ENCODE results near the gene DUSP22.
"Not testable (repeated sequence)": the region's sequence is repeated elsewhere in the genome, so short reads cannot be mapped to it uniquely, and the experiment has no call there.

Gene DUSP22

DNA sequence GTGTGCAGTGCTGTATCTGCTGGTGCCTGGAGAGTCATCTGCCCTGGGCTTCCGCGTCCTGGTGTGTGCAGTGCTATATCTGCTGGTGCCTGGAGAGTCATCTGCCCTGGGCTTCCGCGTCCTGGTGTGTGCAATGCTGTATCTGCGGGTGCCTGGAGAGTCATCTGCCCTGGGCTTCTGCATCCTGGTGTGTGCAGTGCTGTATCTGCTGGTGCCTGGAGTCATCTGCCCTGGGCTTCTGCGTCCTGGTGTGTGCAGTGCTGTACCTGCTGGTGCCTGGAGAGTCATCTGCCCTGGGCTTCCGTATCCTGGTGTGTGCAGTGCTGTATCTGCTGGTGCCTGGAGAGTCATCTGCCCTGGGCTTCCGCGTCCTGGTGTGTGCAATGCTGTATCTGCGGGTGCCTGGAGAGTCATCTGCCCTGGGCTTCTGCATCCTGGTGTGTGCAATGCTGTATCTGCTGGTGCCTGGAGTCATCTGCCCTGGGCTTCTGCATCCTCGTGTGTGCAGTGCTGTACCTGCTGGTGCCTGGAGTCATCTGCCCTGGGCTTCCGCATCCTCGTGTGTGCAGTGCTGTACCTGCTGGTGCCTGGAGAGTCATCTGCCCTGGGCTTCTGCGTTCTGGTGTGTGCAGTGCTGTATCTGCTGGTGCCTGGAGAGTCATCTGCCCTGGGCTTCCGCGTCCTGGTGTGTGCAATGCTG, 33.0 kb downstream of the DUSP22 start:
- DNase-seq, result not testable (repeated sequence)

DNA sequence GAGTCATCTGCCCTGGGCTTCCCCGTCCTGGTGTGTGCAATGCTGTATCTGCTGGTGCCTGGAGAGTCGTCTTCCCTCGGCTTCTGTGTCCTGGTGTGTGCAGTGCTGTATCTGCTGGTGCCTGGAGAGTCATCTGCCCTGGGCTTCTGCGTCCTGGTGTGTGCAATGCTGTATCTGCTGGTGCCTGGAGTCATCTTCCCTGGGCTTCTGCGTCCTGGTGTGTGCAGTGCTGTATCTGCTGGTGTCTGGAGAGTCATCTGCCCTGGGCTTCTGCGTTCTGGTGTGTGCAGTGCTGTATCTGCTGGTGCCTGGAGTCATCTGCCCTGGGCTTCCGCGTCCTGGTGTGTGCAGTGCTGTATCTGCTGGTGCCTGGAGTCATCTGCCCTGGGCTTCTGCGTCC, 33.8 kb downstream of the DUSP22 start:
- DNase-seq, result not testable (repeated sequence)

DNA sequence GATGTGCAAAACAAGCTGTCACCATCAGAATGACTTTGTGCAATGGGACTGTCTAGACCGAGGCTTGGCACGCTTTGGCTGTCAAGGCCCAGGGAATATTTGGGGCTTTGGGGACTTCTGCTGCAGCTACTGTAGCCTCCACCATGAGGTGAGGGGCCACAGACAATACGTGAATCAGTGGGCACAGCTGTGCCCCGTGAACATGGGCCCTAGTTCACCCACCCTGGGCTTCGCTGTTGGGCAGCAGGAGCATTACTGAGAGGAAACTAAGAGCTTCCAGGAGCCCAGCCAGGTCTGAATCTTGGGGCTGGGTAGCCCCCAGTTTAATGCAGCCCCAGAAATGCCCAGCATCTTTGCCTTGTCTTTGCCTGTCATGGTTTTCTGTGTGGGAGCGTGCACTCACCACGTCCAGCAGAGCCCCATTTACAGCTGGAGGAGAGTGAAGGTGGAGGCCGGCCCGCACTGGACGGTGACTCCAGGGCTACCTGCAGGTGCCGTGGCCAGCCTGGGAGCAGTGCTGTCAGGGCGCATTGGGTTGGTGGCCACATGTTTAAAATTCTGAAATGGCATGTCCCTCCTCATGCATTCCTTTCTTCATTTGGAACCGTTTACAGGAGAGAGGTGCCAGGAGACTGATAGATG, 34.7 kb downstream of the DUSP22 start:
- no peak for DNase-seq

DNA sequence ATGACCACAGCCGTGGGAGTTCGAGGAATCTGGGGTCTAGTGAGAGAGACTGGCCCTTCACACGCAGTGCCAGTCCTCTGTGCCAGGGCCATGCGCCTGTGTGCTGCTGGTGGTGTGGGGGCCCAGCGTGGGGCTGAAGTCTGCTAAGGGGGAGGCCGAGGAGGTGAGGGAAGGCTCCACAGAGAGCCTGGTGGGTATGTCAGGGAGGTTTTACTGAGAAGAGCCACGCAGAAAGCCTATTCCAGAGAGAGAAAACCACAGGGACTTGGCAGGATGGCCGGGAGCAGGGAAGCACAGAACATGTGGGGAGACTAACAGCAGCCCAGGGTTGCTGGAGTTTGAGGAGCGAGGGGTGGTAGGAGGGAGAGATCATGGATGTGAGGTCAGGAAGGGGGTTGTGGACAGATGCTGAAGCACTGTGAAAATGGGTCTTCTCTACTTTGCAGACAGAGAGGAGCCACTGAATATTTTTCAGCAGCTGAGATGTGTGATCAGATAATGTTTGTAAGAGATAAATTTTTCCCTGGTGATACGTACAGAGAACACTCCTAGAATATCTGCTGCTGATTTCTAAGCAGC, 35.3 kb downstream of the DUSP22 start:
- no peak for DNase-seq

DNA sequence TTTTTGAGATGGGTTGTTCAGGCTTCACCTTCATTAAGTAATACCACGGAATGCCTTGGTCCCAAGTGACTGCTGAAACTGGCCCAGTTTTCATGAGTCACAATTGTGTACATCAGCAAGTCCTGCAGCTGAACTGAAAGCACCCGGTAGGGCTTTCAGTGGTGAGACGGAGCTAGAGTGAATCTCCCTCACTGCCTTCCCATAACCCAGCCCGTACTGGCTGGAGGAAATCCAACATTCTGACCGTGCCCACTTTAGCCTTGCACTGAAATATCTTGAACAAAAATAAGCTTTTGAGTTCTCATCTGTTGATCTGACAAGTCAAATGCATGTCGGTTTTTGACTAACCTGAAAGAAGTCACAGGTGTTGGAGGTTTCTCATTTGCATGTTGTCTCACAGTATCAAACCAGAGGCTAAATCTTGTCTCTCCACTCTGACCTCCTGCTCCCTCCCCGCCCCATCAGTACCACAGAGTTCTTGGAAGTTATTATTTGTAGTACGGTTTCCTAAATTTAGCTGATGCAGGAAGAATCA, 35.9 kb downstream of the DUSP22 start:
- no peak for DNase-seq

DNA sequence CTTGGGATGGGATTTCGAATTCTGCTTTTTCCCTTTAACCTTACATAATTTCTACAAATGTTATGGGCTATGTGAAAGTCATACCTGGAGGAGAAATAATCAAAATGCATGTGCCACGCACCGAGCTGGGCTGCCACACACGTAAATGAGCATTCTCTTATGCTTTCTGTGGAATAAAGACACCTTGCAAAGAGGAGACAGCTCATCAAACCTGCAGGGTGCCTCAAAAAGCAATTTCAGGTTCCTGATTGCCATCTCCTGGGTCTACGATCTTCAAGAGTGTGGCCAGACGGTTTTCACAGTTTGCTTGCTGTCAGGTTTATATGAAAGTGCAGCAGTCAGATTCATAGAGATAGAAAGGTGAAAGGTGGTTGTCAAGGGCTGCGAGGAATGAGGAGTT, 36.6 kb downstream of the DUSP22 start:
- no peak for DNase-seq

DNA sequence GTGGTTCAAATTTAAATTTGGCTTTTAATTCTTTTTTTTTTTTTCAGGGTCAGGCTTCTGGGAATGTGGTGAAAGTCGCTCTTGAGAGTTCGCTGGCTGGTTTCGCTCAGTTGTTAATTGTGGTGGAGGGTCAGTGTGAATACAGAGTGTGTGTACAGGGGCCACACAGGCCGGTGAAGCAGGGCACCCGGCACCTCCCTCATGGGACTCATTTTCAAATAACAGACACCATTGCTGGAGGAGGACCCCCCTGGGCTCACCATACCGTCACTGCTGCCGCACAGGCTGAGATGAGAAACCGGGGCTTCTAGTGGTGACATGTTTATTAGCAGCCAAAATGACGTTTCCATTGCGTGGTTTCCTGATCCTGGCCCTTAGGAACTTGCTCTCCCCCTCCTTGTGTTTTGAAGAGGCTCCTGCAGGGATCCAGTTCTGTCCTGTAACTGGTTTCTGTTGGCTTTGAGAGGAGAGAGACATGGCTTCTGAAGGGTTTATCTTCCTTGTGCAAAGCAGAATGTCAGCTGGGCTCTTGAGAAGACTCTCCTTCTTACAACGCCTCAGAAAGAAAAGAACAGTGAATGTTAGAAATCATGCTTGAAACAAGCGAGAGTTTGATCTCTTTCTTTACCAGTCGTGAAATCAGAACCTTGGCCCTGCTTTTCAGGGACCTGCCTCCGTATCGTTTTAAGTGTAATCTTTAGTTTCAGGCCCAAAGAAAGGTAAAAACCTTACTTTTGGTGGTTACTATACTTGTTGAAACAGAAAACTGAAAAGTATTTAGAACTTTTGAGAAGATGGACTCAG, 37.8 kb downstream of the DUSP22 start:
- DNase-seq, result no peak

DNA sequence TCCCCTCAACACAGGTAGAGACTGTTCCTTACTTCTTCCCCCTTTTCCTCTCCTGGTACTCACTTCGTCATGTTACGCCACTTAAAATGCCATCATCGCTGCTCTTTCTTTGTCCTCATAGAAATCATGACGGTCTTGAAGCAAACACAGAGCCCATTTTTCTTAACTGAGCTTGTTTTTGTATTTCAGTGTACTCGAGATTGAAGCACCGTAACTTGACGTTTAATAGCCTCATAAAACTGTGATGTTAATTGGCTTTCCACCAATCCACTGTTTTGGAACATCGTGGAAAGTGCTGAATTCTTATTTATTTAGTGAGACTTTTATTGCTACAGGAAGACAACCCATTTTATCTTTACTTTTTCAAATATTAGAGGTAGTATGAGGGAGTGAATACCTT, 38.7 kb downstream of the DUSP22 start:
- DNase-seq, result no peak

DNA sequence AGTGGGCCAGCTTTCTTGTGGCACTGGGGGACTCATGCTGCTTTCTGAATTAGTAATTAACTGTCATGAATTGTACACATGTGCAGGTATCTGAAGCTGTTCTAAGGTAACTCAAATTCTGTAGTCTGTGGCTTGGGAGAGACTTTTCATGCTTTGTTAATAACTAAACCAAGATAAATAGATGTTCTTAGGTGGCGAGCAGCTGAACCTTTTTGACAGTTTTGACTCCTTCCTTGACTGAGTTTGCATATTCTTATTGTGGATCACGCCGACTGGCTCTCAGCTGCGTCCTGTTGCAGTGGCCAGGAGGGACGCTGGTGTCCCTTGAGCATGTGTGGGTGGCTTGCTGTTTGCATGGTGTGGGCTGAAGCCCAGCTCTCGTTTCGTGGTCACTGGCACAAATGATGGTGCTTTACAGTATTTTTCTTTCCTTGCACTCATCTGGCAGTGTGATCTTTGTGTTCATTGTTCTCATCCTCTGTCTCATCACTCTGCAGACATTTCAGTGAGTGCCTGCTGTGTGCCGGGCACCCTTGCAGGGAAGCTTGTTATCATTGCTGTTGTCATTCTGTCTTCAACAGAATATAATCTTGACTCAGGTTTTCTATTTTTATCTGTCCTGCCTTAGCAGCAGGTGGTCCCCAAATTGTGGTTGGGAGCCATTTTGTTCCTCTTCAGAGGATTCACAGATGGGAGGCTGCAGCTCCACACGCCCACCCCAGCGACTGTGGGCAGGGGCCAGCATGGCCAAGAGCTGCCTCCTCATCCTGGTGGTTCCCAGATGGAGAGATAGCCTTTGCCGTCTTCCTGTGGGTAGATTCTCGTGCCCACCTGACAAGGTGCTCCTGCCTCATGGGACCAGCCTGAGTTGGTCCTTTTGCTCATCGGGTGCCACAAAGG, 39.6 kb downstream of the DUSP22 start:
- no peak for DNase-seq

DNA sequence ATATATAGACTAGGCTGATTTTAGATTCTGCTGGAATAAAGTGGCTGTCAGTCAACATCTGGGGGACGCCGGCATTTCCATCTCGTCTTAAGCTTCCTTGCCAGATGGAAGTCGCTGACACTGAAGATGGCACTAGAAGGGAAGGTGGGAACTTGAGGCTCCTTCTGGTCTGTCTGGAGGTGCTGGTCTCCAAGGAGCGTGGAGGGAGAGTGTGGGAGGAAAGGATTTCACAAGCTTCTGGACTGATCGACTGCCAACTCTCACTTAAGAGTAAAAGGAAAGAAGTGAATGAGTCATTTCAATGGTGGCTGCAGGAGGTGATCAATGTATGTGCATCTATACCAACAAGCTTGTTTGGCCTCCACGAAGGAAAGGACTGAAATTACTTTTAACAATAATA, 40.4 kb downstream of the DUSP22 start:
- no peak for DNase-seq

DNA sequence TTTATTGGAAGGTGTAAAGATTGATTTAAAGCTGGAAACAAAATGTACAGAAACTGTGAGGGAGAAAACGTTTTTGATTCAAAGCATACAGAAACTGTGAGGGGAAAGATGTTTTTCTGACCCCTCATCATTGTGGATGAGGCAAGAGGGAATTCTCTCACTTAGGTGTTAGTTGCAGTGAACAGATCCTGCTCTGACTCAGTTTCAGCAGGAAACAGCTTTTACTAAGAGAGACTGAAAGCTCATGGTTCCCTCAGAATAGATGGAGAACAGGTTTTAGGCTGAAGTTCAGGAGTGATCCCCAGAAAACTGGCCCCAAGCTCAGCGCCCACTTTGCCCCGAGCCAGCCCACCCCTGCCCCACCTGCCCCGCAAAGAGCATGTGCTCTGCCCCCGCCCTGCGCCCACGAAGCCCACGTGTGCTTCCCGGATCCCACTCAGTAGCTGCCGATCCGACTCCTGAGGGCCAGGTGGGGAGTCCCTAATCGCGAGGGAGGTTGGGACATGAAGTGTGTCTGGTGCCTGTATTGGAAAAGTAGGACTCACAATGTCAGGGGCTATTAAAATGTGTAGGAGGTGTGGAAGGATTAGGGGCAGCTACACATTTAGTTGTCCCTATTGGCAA, 41.2 kb downstream of the DUSP22 start:
- no peak for DNase-seq

DNA sequence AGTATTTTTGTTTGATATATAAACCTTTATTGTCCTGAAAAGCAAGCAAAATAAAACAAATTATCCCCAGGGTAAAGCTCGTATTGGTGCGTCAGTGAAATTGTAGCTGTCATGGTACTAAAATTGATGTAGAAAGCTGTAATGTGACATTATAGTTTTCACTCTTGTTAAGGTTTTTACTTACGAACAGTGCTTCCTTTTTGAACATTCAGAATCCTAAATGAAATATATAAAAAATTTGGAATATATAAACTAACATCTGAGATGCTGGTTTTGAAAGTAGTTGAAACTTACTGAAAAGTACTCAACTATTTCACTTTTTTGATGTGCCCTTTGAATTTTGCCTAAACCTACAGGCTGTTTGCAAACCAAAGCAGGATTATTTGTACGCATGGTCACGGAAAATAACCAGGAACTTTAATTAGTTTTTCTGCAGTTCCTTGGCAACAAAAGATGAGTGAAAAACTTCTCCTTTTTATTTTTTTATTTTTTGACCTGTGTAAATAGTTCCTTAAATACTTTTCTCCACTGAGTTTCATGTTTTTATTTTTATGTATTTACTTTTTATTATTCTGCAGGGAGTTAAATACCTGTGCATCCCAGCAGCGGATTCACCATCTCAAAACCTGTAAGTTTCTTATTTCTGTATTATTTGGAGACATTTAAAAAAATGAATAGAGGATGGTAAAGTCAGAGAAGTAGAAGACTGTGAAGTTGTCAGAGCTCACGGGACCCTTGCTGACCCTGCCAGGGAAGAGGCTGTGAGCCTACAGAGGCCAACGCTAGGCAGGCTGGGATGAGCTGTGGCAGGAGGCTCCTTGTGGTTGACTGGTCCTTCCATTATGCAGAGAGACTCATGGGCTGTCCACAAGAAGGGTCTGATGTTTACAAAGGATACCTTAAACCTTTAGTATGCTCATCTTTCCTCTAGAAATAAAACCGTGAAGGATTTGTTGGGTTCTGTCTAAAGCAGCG, 42.5 kb downstream of the DUSP22 start:
- DNase-seq, result no peak

DNA sequence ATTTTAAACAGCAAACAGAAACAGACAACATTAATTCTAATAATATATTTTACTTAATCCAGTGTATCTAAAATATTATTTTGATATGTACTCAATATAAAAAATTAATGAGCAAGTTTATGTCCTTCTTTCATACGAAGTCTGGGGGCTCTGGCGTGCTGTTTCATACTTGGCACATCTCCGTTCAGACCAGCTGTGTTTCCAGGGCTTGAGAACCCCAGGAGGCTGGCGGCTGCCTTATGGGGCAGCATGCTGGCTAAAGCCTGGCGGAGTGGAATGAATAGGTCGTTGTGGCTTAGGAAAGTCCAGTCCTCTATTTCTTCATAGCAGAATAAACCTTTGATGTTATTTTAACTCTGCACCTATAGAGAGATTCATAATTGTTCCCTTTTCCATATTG, 43.3 kb downstream of the DUSP22 start:
- no peak for DNase-seq

DNA sequence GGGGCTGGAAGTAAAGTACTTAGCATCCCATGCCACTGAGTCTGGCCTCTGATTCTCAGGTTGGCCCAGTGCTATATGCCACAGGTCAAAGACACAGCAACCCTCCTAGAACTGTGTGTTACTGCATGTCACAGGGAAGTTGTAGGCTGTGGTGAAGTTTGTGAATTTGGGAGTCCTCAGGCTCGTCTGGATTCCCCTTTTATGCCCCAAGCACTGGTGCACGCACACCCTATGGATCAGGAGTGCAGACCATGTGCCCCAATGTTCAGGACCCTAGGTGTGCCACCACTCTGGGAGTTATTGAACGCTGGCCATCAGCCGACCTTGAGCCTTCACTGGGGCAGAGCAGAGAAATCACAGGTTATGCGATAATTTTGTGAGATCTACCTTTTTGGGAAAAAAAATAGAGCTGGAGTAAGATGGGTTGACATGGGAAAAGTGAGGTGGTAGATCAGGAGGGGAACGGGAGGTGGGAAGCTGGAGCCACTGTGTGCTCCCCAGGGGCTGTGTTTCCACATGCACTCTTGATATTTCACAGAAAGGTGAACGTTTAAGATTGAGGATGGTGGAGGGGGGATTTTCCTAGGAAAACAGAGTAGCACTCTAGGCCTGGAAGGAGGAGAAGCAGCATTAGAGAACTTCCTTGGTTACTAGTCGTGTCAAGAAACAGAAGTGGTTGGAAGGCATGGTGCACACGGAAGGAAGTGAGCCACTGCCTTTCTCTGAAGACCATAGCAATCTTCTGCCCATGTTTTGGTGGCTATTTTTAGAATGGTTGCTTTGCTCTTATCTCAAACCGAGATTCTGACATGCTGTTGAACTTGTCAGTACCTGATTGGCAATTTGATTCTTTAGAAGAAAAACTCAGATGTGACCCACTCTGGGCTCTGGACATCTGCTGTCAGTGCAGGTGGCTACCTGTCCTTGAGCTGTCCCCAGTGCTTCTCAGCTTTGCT, 44.1 kb downstream of the DUSP22 start:
- DNase-seq, result no peak

DNA sequence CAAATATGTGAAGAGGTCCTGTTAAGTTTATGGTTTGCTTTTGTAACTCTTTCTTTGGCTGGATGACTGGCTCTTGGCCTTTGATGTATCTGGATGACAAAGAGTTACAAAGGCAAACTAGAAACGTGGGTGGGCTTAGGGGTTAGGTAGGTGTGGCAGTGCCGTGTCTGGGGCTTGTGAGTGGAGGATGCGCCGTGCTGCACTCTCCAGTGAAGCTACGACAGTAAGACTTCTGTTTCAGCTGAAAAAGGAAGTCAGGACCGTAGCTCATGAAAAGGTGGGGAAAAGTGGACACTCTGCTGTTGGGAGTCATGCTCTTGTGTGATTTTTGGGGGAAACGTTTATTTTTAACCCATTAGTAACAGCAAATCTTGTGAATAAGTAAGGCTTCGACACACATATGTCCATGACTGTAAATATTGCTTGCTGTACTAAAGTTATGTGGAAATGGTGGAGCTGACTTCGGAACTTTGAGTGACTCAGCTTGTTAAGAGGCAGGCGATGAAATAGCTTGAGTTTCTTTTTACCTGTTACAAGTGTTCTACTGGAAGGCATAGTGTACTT, 45.6 kb downstream of the DUSP22 start:
- peak in 1 of 2 experiments; percentile 12 for DNase-seq

DNA sequence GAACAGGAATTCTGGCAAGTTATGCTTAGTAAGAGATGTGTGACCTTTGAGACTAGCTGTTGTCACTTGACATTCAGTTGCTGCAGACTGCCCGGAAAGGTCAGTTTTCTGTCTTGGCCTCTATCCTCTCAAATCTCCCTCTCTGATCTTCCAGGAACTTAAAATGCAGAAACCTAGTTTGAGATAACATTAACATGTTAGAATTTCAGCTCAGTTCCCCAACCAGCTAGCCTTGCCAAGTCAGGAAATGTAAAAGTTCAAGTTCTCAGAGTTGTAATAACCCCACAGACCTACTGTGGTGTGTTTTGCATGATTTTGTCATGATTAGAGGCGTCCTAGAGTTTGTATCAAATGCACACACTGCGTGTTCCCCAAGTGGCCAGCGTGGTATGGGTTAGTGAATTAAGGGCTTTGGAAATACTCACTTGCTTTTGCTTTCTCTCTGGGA, 46.6 kb downstream of the DUSP22 start:
- DNase-seq, result no peak

DNA sequence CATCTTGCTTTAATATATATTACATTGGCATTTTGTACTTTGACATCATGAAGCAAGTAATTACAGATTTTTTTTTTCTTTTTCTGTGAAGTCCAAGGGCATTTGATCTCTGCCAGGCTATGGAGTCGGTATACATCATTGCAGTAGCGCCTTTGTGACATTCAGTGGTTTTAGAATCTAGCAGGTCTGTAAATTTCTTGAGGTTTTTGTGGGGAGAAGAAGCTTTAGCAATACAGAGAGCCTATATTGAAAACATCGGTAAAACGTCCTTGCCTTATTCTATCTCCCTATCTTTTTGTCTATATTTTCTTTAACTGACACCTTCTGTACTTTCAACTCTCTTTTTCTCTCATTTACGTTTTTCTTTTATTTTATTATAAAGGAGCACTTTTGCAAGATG, 47.2 kb downstream of the DUSP22 start:
- no peak for DNase-seq

DNA sequence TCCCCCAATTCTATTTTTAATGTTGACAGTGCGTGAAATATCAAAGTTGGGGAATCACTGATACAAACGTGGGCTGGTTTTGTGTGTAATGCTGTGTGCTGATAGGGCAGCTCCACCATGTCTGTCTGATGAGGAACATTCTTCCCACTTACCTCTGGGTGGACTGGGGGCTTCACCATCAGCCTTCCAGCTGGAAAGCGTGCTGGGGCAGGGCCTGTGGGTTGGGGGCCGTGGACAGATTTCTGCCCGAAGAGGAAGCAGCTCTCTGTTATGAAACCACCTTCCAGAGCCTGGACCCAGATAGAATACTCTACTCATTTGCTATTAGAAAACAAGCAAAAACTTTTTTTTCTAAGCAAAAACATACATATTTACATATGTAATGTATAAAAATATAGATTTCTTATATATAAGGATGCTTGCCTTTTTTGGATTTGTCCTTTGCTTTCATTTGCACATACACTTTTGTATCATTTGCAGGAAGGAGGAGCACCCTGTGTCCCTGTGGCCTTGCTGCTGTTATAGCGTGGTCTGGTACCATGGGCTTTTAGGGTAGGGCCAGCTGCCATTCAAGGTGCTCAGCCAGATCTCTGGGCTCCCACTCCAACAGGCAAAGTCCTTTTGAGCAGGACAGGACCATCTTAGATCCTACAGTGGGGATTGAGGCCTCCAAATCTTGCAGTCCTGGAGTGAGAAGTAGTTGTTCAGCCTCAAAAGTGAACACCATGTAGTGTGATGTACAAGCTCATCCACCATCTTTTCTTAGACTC, 48.1 kb downstream of the DUSP22 start:
- DNase-seq, result no peak
